Measurements from ENCODE around the gene MLIP. TPM values are rescaled to one million over a fixed set of nuclear protein-coding genes. Genes with fewer than 3 reads are reported as not detected.

Gene MLIP
- total RNA-seq, 2 experiments from 2014 or later, result not detected

DNA sequence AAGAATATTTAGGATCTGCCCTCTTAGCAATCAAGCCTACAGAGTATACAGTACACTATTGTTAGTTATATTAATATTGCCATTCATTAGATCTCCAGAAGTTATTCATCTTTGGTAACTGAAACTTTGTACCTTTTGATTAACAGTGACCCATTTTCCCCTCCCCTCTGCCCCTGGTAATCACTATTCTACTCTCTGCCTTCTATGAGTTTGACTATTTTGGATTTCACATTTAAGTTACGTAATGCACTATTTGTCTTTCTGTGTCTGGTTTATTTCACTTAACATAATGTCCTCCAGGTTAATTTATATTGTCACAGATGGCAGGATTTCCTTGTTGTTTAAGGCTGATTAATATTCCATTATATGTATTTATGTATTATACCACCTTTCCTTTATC, 111.0 kb downstream of the MLIP start:
- DNase-seq (no peak), ATAC-seq (no peak)
- H3K4me3 Mint-ChIP-seq, result no peak overlapping the region
- intact Hi-C loops (cut with micrococcal nuclease), result no loop called here
- CTCF ChIA-PET, result no interaction called here
- no peak overlapping the region for H3K27ac Mint-ChIP-seq
- TF ChIP-seq, protein P1, sequence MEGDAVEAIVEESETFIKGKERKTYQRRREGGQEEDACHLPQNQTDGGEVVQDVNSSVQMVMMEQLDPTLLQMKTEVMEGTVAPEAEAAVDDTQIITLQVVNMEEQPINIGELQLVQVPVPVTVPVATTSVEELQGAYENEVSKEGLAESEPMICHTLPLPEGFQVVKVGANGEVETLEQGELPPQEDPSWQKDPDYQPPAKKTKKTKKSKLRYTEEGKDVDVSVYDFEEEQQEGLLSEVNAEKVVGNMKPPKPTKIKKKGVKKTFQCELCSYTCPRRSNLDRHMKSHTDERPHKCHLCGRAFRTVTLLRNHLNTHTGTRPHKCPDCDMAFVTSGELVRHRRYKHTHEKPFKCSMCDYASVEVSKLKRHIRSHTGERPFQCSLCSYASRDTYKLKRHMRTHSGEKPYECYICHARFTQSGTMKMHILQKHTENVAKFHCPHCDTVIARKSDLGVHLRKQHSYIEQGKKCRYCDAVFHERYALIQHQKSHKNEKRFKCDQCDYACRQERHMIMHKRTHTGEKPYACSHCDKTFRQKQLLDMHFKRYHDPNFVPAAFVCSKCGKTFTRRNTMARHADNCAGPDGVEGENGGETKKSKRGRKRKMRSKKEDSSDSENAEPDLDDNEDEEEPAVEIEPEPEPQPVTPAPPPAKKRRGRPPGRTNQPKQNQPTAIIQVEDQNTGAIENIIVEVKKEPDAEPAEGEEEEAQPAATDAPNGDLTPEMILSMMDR (IDR thresholded peaks at IDR 0.05), result no peak
- no peaks in the 10 kb centered on the region for H3K4me1 Mint-ChIP-seq (ENCODE audit: low read depth)
- H3K9me3 Mint-ChIP-seq, result peaks cover 2% of the 10 kb centered on the region
- H3K27me3 Mint-ChIP-seq, result no peaks in the 10 kb centered on the region
- POLR2A ChIA-PET, result no interaction called here
- no peaks in the 10 kb centered on the region for H3K36me3 Mint-ChIP-seq (ENCODE audit: low read depth)

DNA sequence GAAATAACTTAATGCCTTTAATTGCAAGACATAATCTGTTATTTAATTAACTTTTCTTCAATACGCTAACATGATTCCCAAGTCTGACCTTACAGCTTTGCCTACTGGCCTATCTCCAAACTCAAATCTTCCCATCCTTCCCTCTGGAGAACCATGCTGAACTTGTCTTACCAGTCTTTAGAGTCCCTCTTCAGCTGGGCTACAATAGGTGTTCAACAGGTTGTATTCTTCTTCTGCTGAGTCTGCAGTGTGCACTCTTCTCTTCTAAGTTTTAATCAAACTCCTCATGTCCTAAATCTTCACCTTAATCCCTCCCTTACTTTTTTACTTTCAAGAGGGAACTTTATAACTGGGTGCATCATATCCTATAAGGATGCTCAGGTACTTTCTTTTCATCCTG, 121.5 kb downstream of the MLIP start:
- POLR2A ChIA-PET, result no interaction called here
- Mint-ChIP-seq H3K27ac (no peak overlapping the region), H3K36me3 (ENCODE audit: low read depth) (no peaks in the 10 kb centered on the region), H3K27me3 (no peaks in the 10 kb centered on the region), H3K4me1 (ENCODE audit: low read depth) (no peaks in the 10 kb centered on the region), H3K4me3 (no peak overlapping the region), H3K9me3 (peaks cover 2% of the 10 kb centered on the region)
- DNase-seq (no peak), ATAC-seq (no peak)
- intact Hi-C loops (cut with micrococcal nuclease), result no loop called here
- TF ChIP-seq, protein P1 (IDR thresholded peaks at IDR 0.05), result no peak
- CTCF ChIA-PET, result interaction anchor here (1.2 kb wide), 1 partner anchor 12 kb away, joined by 3 read pairs; no protein-coding TSS in a partner anchor

DNA sequence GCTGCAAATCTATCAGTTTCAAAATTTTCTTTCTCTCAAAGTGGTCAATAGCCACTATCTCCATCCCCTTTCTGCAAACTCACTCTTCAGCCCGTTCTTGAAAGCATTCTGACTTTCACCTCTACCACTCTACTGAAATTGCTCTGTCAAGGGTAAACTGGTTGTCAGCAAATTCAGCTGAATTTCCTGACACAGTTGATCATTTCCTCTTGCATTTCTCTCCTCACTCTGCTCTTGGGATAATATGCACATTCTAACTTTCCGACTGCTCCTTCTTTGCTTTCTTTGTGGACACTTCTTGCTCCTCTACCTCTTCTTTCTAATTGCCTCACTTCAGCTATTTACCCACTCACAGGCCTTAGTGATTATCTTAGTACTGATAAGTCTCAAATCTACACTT, 123.3 kb downstream of the MLIP start:
- no peaks in the 10 kb centered on the region for H3K36me3 Mint-ChIP-seq (ENCODE audit: low read depth)
- H3K4me3 Mint-ChIP-seq, result no peak overlapping the region
- TF ChIP-seq, protein P1 (IDR thresholded peaks at IDR 0.05), result no peak
- no peaks in the 10 kb centered on the region for H3K4me1 Mint-ChIP-seq (ENCODE audit: low read depth)
- ChIA-PET CTCF (no interaction called here), POLR2A (no interaction called here)
- peaks cover 2% of the 10 kb centered on the region for H3K9me3 Mint-ChIP-seq
- intact Hi-C loops (cut with micrococcal nuclease), result no loop called here
- no peaks in the 10 kb centered on the region for H3K27me3 Mint-ChIP-seq
- DNase-seq (no peak), ATAC-seq (no peak)
- H3K27ac Mint-ChIP-seq, result no peak overlapping the region

DNA sequence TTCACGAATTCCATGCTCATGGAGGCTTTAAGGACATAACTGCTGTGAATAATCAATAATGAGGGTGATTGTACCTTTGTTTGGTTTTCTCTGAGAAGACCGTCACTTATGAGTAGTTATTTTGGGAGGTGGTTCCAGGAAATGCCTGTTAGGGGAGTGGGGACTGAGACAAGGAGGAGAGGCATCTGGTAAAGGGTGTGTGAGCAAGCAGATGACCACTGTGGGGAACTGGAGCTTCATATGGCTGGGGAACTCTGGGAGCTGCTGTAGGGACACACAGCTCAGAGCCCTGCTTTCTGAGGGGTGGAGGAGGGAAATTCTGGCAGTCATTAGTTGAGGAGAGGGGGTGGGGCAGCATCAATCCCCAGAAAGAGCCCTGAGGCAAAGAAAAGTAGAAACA, 125.7 kb downstream of the MLIP start:
- Mint-ChIP-seq H3K27me3 (no peaks in the 10 kb centered on the region), H3K36me3 (ENCODE audit: low read depth) (no peaks in the 10 kb centered on the region), H3K4me1 (ENCODE audit: low read depth) (no peaks in the 10 kb centered on the region), H3K4me3 (no peak overlapping the region), H3K27ac (no peak overlapping the region), H3K9me3 (peaks cover 2% of the 10 kb centered on the region)
- ChIA-PET CTCF (no interaction called here), POLR2A (no interaction called here)
- TF ChIP-seq, protein P1 (IDR thresholded peaks at IDR 0.05), result no peak
- ATAC-seq (no peak), DNase-seq (no peak)
- intact Hi-C loops (cut with micrococcal nuclease), result no loop called here

DNA sequence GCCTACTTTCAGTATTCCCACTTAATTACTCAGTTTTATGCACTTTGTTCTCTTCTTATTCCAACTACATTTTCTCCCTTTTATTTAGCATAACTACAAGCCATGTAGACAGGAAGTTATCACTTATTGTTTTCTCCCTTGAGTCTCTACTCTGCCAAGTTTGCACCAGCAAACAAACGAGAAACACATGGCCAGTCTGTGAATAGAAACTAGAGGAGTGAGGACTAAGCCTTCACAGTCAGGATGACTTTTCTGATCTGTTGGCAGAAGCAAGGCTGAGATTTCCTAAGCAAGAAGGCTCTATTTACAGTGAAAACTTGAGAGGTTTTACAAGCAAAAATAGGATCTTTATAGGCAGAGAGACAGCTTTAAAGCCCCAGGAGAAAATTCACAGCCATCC, 127.2 kb downstream of the MLIP start:
- H3K9me3 Mint-ChIP-seq, result peaks cover 2% of the 10 kb centered on the region
- no peaks in the 10 kb centered on the region for H3K4me1 Mint-ChIP-seq (ENCODE audit: low read depth)
- no peak overlapping the region for H3K4me3 Mint-ChIP-seq
- DNase-seq (no peak), ATAC-seq (no peak)
- intact Hi-C loops (cut with micrococcal nuclease), result no loop called here
- ChIA-PET CTCF (no interaction called here), POLR2A (no interaction called here)
- TF ChIP-seq, protein P1 (IDR thresholded peaks at IDR 0.05), result no peak
- no peak overlapping the region for H3K27ac Mint-ChIP-seq
- no peaks in the 10 kb centered on the region for H3K27me3 Mint-ChIP-seq
- H3K36me3 Mint-ChIP-seq (ENCODE audit: low read depth), result no peaks in the 10 kb centered on the region

Measured in activated CD8-positive, alpha-beta T cell treated with anti-CD3 and anti-CD28 coated beads for 36 hours (primary cell).